Measurements from ENCODE around the gene DPH3.

DNA sequence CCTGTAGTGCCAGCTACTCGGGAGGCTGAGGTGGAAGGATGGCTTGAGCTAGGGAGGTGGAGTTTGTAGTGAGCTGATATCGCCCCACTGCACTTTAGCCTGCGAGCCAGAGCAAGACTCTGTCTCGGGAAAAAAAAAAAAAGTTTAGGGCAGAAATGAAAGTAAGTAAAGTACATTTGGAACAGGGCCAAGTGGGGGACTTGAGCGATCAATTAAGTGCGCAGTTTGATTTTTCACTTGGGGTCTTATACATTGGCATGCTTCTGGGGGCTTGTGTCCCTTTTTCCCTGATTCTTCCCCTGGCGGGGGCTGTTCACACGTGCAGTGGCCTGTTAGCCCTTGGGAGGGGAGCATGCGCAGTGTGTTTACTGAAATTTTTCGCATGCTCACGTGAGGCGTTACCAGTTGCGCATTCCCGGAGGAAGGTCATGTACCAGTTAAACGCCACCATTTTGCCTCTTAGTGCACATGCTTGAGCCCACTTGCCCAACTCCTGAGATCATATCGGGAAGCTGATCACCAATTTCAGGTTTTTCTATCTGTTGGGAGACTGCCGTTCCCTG lies 48.3 kb downstream of the DPH3 start:
- TF ChIP-seq SIN3A (IDR thresholded peaks at IDR 0.05; ENCODE audit: borderline replicate concordance, insufficient read depth, low read length) (no peak), POLR2AphosphoS5 (IDR thresholded peaks at IDR 0.05; ENCODE audit: low read depth, low read length) (no peak), FOXP2 (optimal IDR thresholded peaks at IDR 0.05; ENCODE audit: borderline replicate concordance, extremely low read depth, extremely low read length, insufficient read depth) (no peak), TAF1 (IDR thresholded peaks at IDR 0.05; ENCODE audit: borderline replicate concordance, insufficient read depth, low read length) (no peak)
